ENCODE measurements around the gene HTATSF1.

- TF ChIP-seq CTCF (IDR thresholded peaks at IDR 0.05) (no peak), POLR2AphosphoS5 (IDR thresholded peaks at IDR 0.05; ENCODE audit: insufficient read depth in 1 of 2, low read depth in 1 of 2) (no peak)
These were observed 22.2 kb upstream of the HTATSF1 start for GRCh38 chrX:136475236-136475635.

Measured in vagina (tissue), 2 donors.